ENCODE results near the gene PTTG1IP. TPM values are rescaled to one million over a fixed set of nuclear protein-coding genes. Genes with fewer than 3 reads are reported as not detected.

The PTTG1IP gene
- total RNA-seq, 1 experiment from 2014 or later, result 558 TPM

GRCh38 chr21:44896561-44897286, 23.2 kb upstream of the PTTG1IP start:
- no peak for DNase-seq (ENCODE audit: low read depth)

GRCh38 chr21:44895859-44896258, 22.4 kb upstream of the PTTG1IP start:
- DNase-seq (ENCODE audit: low read depth), result no peak

GRCh38 chr21:44894687-44895302, 21.3 kb upstream of the PTTG1IP start:
- no peak for DNase-seq (ENCODE audit: low read depth)

- no peak for DNase-seq (ENCODE audit: low read depth)
These were observed 20.6 kb upstream of the PTTG1IP start for GRCh38 chr21:44893948-44894656.

- DNase-seq (ENCODE audit: low read depth), result no peak
These were observed 19.7 kb upstream of the PTTG1IP start for GRCh38 chr21:44893278-44893556.

- peak; percentile 47 for DNase-seq (ENCODE audit: low read depth)
These were observed 19.2 kb upstream of the PTTG1IP start for GRCh38 chr21:44892536-44893277.

- DNase-seq (ENCODE audit: low read depth), result no peak
These were observed 18.6 kb upstream of the PTTG1IP start for GRCh38 chr21:44892095-44892494.

GRCh38 chr21:44891631-44892031, 18.1 kb upstream of the PTTG1IP start:
- DNase-seq (ENCODE audit: low read depth), result no peak

- DNase-seq (ENCODE audit: low read depth), result no peak
These were observed 17.6 kb upstream of the PTTG1IP start for GRCh38 chr21:44890961-44891541.

GRCh38 chr21:44890338-44890931, 16.9 kb upstream of the PTTG1IP start:
- no peak for DNase-seq (ENCODE audit: low read depth)

- no peak for DNase-seq (ENCODE audit: low read depth)
These were observed 16.3 kb upstream of the PTTG1IP start for GRCh38 chr21:44889625-44890337.

GRCh38 chr21:44888581-44889550, 15.4 kb upstream of the PTTG1IP start:
- DNase-seq (ENCODE audit: low read depth), result no peak

- DNase-seq (ENCODE audit: low read depth), result no peak
These were observed 14.5 kb upstream of the PTTG1IP start for GRCh38 chr21:44887807-44888580.

GRCh38 chr21:44887126-44887806, 13.8 kb upstream of the PTTG1IP start:
- DNase-seq (ENCODE audit: low read depth), result no peak

- no peak for DNase-seq (ENCODE audit: low read depth)
These were observed 12.9 kb upstream of the PTTG1IP start for GRCh38 chr21:44886113-44887075.

GRCh38 chr21:44885615-44886014, 12.1 kb upstream of the PTTG1IP start:
- DNase-seq (ENCODE audit: low read depth), result no peak

GRCh38 chr21:44884097-44884496, 10.6 kb upstream of the PTTG1IP start:
- DNase-seq (ENCODE audit: low read depth), result no peak

All from M059J (cell line).